HepG2 (cell line): Measurements from ENCODE around the gene OVCA2. TPM values are rescaled to one million over a fixed set of nuclear protein-coding genes. Genes with fewer than 3 reads are reported as not detected.

Experiments used
- AHR ChIP-seq: IDR thresholded peaks from 2 replicates; pipeline ENCODE4 v1.6.1; 2018; ENCODE audit warnings: missing genetic modification reagents, missing compliant biosample characterization
- CBX1 ChIP-seq: IDR thresholded peaks from one replicate; pipeline ENCODE4 v1.6.1; 2016; ENCODE audit warnings: antibody characterized with exemption, low read depth
- CEBPZ ChIP-seq: IDR thresholded peaks from 2 replicates; pipeline ENCODE4 v1.6.1; 2012; ENCODE audit warnings: low read length, improper control_type of control experiment
- FOSL2 ChIP-seq: sonication (generic); formaldehyde crosslinking; IDR thresholded peaks from 2 replicates; pipeline ENCODE4 v1.4.0; 2020; ENCODE audit warnings: missing genetic modification reagents
- GMEB2 ChIP-seq: IDR thresholded peaks from 2 replicates; pipeline ENCODE4 v1.6.1; 2016; ENCODE audit warnings: missing biosample characterization, missing genetic modification reagents, low read depth
- KAT7 ChIP-seq: IDR thresholded peaks from 2 replicates; pipeline ENCODE4 v1.6.1; 2018; ENCODE audit warnings: borderline replicate concordance, missing compliant biosample characterization
- KDM6A ChIP-seq: IDR thresholded peaks from 2 replicates; pipeline ENCODE4 v1.6.1; 2016; ENCODE audit warnings: low read depth
- KLF13 ChIP-seq: sonication (generic); formaldehyde crosslinking; IDR thresholded peaks from 2 replicates; pipeline ENCODE4 v1.4.0; 2020; ENCODE audit warnings: mild to moderate bottlenecking, missing genetic modification reagents
- NAIF1 ChIP-seq: sonication (generic); formaldehyde crosslinking; IDR thresholded peaks from 2 replicates; pipeline ENCODE4 v1.5.0; 2020; ENCODE audit warnings: mild to moderate bottlenecking, missing genetic modification reagents, borderline replicate concordance
- RFX1 ChIP-seq: fragments of 450-650 bp; IDR thresholded peaks from 2 replicates; pipeline ENCODE4 v1.6.1; 2017
- SMAD3 ChIP-seq: sonication (generic); formaldehyde crosslinking; IDR thresholded peaks from 2 replicates; pipeline ENCODE4 v1.4.0; 2020; ENCODE audit warnings: missing genetic modification reagents
- SNAI1 ChIP-seq: sonication (generic); formaldehyde crosslinking; IDR thresholded peaks from 2 replicates; pipeline ENCODE4 v1.5.0; 2020; ENCODE audit warnings: mild to moderate bottlenecking, missing genetic modification reagents, borderline replicate concordance
- TBP ChIP-seq: sonication (generic); formaldehyde crosslinking; IDR thresholded peaks from 2 replicates; pipeline ENCODE4 v1.5.0; 2020; ENCODE audit warnings: missing genetic modification reagents
- YEATS2 ChIP-seq: sonication (generic); formaldehyde crosslinking; IDR thresholded peaks from 2 replicates; pipeline ENCODE4 v1.4.0; 2020; ENCODE audit warnings: missing genetic modification reagents, borderline replicate concordance
- ZBTB38 ChIP-seq: sonication (generic); formaldehyde crosslinking; IDR thresholded peaks from 2 replicates; pipeline ENCODE4 v1.5.1; 2020; ENCODE audit warnings: mild to moderate bottlenecking, missing genetic modification reagents
- ZFY ChIP-seq: sonication (generic); formaldehyde crosslinking; IDR thresholded peaks from 2 replicates; pipeline ENCODE4 v1.4.0; 2020; ENCODE audit warnings: missing genetic modification reagents
- ZIK1 ChIP-seq: sonication (generic); formaldehyde crosslinking; IDR thresholded peaks from 2 replicates; pipeline ENCODE4 v1.5.0; 2020; ENCODE audit warnings: mild to moderate bottlenecking, low read depth, missing genetic modification reagents, borderline replicate concordance
- ZNF24 ChIP-seq: fragments of 450-650 bp; IDR thresholded peaks from 2 replicates; pipeline ENCODE4 v1.6.1; 2017; ENCODE audit warnings: antibody characterized with exemption, mild to moderate bottlenecking
- ZNF280B ChIP-seq: sonication (generic); formaldehyde crosslinking; IDR thresholded peaks from 2 replicates; pipeline ENCODE4 v1.5.0; 2020; ENCODE audit warnings: missing genetic modification reagents, mild to moderate bottlenecking, borderline replicate concordance
- ZNF343 ChIP-seq: sonication (generic); formaldehyde crosslinking; IDR thresholded peaks from 2 replicates; pipeline ENCODE4 v1.4.0; 2020; ENCODE audit warnings: mild to moderate bottlenecking, missing genetic modification reagents
- ZNF737 ChIP-seq: sonication (generic); formaldehyde crosslinking; IDR thresholded peaks from 2 replicates; pipeline ENCODE4 v1.5.0; 2020; ENCODE audit warnings: missing genetic modification reagents, mild to moderate bottlenecking, borderline replicate concordance
- polyA plus RNA-seq, 8 experiments: library from polyadenylated mRNA; depleted of rRNA in 3 of 8; stranded (reverse) in 7 of 8; unstranded in 1 of 8; fragments of >200 nt; fragmentation: Illumina TruSeq in 4 of 8; extraction: Trizol in 4 of 8; gene quantifications; 2 replicates each; pipeline versions ENCODE4 v1.2.1 to v1.2.3, GENCODE V29; 2011 to 2016; ENCODE audit warnings: low read depth in 4 of 8, missing spikeins in 1 of 8, mixed read lengths in 1 of 8; ENCODE audit not compliant: insufficient read depth in 1 of 8
- total RNA-seq, 5 experiments: library from RNA; depleted of rRNA; stranded (reverse); fragments of >200 nt; fragmentation: Illumina TruSeq; extraction: Trizol; gene quantifications; 2 replicates each; pipeline ENCODE4 v1.2.3, GENCODE V29; 2016; ENCODE audit warnings: low read depth in 1 of 5
- TF ChIP-seq, protein P1 (sequence below): sonication (generic); IDR thresholded peaks from 2 replicates; pipeline ENCODE4 v1.6.1; 2016; ENCODE audit warnings: low read depth, borderline replicate concordance
- TF ChIP-seq, protein P2 (sequence below): sonication (generic); formaldehyde crosslinking; conservative IDR thresholded peaks from 2 replicates; pipeline ENCODE4 v1.8.1; 2023; ENCODE audit warnings: missing genetic modification reagents

OVCA2 gene
- total and polyA plus RNA-seq, 2 of the 13 experiments (the other 11 are each of a cell fraction or from before 2014, with no cell fraction given) = 23.7 to 28.2 TPM

DNA sequence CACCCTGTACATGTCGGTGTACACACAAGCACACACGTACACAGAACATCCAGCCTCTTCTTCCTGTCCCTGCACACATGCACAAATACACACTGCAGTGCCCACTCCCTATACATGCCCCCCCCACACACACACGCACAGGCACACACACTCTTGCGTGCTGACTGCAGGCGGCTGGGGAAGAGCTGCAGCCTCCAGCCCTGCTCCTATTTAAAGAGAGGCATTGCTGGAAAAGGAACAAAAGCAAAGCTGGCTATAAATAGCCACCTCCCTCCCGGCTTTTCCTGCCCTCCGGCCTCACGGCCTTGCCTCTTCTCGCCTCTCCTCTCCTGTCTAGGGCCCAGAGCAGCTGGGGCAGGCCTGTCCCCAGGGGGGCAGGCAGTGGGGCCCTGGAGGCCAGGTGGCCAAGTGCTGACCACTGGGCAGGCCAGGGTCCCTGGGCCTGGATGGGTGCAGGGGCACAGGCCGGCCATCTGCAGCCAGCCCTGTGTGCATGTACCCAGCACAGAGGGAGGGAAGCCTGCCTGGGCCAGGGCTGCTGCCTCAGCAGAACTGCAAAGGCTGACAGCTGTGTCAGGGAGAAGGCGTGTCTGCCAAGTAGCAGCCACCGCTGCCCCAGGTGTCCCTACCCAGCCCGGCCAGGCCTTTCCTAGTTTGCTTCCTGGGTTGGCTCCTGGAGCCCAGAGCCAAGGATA, 42.1 kb upstream of the OVCA2 start (continued):
- TF ChIP-seq ZNF737 (CRISPR knock-in tag) = no peak
- no peak for TF ChIP-seq ZNF24
- TF ChIP-seq RFX1 = no peak
- TF ChIP-seq ZIK1 (CRISPR knock-in tag) = no peak
- TF ChIP-seq SNAI1 = no peak
- TF ChIP-seq NAIF1 (CRISPR knock-in tag) = no peak
- no peak for TF ChIP-seq TBP (CRISPR knock-in tag)
- TF ChIP-seq CBX1 = no peak
- TF ChIP-seq GMEB2 (CRISPR knock-in tag) = no peak
- no peak for TF ChIP-seq AHR
- peak; percentile 45; the same call in 1 of the 2 replicates for TF ChIP-seq ZFY (CRISPR knock-in tag)
- no peak for TF ChIP-seq YEATS2
- TF ChIP-seq ZNF280B (CRISPR knock-in tag) = 0 out of 2 replicates have a peak, but pooled peaks have one; percentile 61
- TF ChIP-seq CEBPZ = no peak
- TF ChIP-seq, protein P1, sequence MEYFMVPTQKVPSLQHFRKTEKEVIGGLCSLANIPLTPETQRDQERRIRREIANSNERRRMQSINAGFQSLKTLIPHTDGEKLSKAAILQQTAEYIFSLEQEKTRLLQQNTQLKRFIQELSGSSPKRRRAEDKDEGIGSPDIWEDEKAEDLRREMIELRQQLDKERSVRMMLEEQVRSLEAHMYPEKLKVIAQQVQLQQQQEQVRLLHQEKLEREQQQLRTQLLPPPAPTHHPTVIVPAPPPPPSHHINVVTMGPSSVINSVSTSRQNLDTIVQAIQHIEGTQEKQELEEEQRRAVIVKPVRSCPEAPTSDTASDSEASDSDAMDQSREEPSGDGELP = peak; percentile 25; the same call in 1 of the 2 replicates
- TF ChIP-seq KAT7 (CRISPR knock-in tag) = no peak
- TF ChIP-seq KDM6A = no peak
- TF ChIP-seq ZNF343 (CRISPR knock-in tag) = no peak
- TF ChIP-seq, protein P2, sequence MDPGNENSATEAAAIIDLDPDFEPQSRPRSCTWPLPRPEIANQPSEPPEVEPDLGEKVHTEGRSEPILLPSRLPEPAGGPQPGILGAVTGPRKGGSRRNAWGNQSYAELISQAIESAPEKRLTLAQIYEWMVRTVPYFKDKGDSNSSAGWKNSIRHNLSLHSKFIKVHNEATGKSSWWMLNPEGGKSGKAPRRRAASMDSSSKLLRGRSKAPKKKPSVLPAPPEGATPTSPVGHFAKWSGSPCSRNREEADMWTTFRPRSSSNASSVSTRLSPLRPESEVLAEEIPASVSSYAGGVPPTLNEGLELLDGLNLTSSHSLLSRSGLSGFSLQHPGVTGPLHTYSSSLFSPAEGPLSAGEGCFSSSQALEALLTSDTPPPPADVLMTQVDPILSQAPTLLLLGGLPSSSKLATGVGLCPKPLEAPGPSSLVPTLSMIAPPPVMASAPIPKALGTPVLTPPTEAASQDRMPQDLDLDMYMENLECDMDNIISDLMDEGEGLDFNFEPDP (CRISPR knock-in tag) = no peak
- no peak for TF ChIP-seq KLF13 (CRISPR knock-in tag)
- TF ChIP-seq FOSL2 (CRISPR knock-in tag) = no peak
- TF ChIP-seq SMAD3 = no peak
- TF ChIP-seq ZBTB38 (CRISPR knock-in tag) = 0 out of 2 replicates have a peak, but pooled peaks have one; percentile 7
